ENCODE results near the gene PRDM12.

DNA sequence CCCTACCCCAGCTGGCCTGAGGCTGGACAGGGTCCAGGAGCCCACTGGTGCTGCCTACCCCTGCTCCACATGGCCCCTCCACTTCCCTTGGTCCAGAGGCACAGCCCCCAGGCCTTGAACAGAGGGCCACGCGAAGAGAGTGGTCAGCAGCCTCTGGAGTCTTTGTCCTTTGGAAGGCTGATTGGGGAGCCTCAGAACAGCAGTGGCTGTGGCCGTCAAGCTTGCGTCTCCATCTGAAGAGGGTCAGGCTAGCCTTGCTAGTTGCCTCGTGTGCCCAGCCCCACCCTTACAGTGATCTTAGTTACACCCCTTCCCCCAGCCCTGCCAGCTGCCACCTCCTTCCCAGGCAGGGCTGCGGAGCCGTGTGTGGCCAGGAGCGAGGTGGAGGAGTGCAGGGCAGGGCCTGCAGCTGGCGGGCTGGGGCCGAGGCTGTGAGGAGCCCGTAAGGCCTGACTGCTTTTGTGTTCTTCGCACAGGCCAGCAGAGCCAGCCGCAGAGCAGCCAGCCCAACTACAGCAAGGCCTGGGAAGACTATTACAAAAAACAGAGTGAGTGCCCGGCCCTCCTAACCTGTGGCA is 30.1 kb upstream of the PRDM12 start:
- TF ChIP-seq RARB (CRISPR knock-in tag; IDR thresholded peaks at IDR 0.05) = no peak
- TF ChIP-seq ZNF8 (CRISPR knock-in tag; IDR thresholded peaks at IDR 0.05) = no peak
- TF ChIP-seq, protein P1, sequence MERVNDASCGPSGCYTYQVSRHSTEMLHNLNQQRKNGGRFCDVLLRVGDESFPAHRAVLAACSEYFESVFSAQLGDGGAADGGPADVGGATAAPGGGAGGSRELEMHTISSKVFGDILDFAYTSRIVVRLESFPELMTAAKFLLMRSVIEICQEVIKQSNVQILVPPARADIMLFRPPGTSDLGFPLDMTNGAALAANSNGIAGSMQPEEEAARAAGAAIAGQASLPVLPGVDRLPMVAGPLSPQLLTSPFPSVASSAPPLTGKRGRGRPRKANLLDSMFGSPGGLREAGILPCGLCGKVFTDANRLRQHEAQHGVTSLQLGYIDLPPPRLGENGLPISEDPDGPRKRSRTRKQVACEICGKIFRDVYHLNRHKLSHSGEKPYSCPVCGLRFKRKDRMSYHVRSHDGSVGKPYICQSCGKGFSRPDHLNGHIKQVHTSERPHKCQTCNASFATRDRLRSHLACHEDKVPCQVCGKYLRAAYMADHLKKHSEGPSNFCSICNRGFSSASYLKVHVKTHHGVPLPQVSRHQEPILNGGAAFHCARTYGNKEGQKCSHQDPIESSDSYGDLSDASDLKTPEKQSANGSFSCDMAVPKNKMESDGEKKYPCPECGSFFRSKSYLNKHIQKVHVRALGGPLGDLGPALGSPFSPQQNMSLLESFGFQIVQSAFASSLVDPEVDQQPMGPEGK (CRISPR knock-in tag; IDR thresholded peaks at IDR 0.05; ENCODE audit: borderline replicate concordance) = no peak
- TF ChIP-seq, protein P2, sequence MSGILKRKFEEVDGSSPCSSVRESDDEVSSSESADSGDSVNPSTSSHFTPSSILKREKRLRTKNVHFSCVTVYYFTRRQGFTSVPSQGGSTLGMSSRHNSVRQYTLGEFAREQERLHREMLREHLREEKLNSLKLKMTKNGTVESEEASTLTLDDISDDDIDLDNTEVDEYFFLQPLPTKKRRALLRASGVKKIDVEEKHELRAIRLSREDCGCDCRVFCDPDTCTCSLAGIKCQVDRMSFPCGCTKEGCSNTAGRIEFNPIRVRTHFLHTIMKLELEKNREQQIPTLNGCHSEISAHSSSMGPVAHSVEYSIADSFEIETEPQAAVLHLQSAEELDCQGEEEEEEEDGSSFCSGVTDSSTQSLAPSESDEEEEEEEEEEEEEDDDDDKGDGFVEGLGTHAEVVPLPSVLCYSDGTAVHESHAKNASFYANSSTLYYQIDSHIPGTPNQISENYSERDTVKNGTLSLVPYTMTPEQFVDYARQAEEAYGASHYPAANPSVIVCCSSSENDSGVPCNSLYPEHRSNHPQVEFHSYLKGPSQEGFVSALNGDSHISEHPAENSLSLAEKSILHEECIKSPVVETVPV (CRISPR knock-in tag; IDR thresholded peaks at IDR 0.05) = no peak
- no peak for TF ChIP-seq ZNF70 (CRISPR knock-in tag; IDR thresholded peaks at IDR 0.05)
- no peak for TF ChIP-seq ARNTL (CRISPR knock-in tag; IDR thresholded peaks at IDR 0.05; ENCODE audit: borderline replicate concordance, low read depth)
- TF ChIP-seq, protein P3, sequence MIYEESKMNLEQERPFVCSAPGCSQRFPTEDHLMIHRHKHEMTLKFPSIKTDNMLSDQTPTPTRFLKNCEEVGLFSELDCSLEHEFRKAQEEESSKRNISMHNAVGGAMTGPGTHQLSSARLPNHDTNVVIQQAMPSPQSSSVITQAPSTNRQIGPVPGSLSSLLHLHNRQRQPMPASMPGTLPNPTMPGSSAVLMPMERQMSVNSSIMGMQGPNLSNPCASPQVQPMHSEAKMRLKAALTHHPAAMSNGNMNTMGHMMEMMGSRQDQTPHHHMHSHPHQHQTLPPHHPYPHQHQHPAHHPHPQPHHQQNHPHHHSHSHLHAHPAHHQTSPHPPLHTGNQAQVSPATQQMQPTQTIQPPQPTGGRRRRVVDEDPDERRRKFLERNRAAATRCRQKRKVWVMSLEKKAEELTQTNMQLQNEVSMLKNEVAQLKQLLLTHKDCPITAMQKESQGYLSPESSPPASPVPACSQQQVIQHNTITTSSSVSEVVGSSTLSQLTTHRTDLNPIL (CRISPR knock-in tag; IDR thresholded peaks at IDR 0.05; ENCODE audit: low read depth) = no peak
- TF ChIP-seq BACH2 (CRISPR knock-in tag; IDR thresholded peaks at IDR 0.05; ENCODE audit: borderline replicate concordance) = no peak
- no peak for TF ChIP-seq SNAI2 (CRISPR knock-in tag; IDR thresholded peaks at IDR 0.05)

Data from SK-N-SH treated with all-trans-retinoic acid at 6 μM for 48 hours (cell line).